A673 (cell line): Measurements from ENCODE around the gene BABAM2.

Source experiments
- EZH2 ChIP-seq: fragments of 200-600 bp; sonication (generic); IDR thresholded peaks from 2 replicates; pipeline ENCODE4 v1.6.1; 2017; ENCODE audit warnings: borderline replicate concordance, low read depth, mild to moderate bottlenecking, mixed read lengths, antibody characterized with exemption, low read length; ENCODE audit not compliant: poor library complexity, severe bottlenecking
- TF ChIP-seq, protein P1 (sequence below): fragments of 300-800, 200-600 bp; sonication (generic); conservative IDR thresholded peaks from 2 replicates; pipeline ENCODE4 v1.5.1; 2017; ENCODE audit warnings: low read depth, mild to moderate bottlenecking, antibody characterized with exemption, low read length, moderate library complexity, mixed read lengths

DNA sequence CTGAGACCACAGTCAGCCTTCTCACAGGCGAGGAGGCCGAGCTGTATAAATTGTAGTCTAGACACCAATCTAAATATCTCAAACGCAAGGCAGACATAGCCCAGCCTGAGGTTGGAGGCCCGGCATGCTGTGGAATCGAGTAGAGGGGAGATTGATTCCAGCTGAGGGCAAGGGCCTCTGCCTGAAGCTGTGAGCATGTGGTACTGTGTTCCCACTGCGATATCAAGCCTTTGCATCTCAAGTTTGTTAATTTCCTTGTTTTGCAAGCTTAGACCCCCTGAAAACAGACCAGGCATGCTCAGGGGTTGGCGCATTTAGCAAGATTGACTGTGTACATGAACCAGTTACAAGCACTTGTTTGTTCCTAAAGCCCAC, 437.0 kb downstream of the BABAM2 start:
- TF ChIP-seq, protein P1, sequence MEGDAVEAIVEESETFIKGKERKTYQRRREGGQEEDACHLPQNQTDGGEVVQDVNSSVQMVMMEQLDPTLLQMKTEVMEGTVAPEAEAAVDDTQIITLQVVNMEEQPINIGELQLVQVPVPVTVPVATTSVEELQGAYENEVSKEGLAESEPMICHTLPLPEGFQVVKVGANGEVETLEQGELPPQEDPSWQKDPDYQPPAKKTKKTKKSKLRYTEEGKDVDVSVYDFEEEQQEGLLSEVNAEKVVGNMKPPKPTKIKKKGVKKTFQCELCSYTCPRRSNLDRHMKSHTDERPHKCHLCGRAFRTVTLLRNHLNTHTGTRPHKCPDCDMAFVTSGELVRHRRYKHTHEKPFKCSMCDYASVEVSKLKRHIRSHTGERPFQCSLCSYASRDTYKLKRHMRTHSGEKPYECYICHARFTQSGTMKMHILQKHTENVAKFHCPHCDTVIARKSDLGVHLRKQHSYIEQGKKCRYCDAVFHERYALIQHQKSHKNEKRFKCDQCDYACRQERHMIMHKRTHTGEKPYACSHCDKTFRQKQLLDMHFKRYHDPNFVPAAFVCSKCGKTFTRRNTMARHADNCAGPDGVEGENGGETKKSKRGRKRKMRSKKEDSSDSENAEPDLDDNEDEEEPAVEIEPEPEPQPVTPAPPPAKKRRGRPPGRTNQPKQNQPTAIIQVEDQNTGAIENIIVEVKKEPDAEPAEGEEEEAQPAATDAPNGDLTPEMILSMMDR: no peak
- no peak for TF ChIP-seq EZH2
